ENCODE measurements around the gene TXNDC17. TPM values are rescaled to one million over a fixed set of nuclear protein-coding genes. Genes with fewer than 3 reads are reported as not detected.

The TXNDC17 gene
- total and polyA plus RNA-seq, 2 of the 8 experiments (the other 6 are each of a cell fraction or from before 2014, with no cell fraction given), result 182 to 410 TPM

DNA sequence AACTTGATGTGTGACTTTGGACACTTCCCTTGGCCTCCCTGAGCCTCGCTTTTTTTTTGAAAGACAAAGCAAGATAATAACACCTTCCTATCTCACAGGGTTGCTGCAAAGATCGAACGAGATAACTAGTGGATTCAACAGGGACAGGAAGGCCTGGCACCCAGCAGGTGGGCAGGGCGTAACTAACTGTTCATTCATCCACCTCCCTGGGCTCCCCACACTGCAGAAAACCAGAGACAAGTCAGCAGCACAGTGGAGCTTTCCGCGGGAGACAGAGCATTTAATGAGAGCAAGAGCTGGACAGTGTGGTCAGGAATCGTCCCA lies 43.6 kb downstream of the TXNDC17 start (continued):
- TF ChIP-seq, protein P1, sequence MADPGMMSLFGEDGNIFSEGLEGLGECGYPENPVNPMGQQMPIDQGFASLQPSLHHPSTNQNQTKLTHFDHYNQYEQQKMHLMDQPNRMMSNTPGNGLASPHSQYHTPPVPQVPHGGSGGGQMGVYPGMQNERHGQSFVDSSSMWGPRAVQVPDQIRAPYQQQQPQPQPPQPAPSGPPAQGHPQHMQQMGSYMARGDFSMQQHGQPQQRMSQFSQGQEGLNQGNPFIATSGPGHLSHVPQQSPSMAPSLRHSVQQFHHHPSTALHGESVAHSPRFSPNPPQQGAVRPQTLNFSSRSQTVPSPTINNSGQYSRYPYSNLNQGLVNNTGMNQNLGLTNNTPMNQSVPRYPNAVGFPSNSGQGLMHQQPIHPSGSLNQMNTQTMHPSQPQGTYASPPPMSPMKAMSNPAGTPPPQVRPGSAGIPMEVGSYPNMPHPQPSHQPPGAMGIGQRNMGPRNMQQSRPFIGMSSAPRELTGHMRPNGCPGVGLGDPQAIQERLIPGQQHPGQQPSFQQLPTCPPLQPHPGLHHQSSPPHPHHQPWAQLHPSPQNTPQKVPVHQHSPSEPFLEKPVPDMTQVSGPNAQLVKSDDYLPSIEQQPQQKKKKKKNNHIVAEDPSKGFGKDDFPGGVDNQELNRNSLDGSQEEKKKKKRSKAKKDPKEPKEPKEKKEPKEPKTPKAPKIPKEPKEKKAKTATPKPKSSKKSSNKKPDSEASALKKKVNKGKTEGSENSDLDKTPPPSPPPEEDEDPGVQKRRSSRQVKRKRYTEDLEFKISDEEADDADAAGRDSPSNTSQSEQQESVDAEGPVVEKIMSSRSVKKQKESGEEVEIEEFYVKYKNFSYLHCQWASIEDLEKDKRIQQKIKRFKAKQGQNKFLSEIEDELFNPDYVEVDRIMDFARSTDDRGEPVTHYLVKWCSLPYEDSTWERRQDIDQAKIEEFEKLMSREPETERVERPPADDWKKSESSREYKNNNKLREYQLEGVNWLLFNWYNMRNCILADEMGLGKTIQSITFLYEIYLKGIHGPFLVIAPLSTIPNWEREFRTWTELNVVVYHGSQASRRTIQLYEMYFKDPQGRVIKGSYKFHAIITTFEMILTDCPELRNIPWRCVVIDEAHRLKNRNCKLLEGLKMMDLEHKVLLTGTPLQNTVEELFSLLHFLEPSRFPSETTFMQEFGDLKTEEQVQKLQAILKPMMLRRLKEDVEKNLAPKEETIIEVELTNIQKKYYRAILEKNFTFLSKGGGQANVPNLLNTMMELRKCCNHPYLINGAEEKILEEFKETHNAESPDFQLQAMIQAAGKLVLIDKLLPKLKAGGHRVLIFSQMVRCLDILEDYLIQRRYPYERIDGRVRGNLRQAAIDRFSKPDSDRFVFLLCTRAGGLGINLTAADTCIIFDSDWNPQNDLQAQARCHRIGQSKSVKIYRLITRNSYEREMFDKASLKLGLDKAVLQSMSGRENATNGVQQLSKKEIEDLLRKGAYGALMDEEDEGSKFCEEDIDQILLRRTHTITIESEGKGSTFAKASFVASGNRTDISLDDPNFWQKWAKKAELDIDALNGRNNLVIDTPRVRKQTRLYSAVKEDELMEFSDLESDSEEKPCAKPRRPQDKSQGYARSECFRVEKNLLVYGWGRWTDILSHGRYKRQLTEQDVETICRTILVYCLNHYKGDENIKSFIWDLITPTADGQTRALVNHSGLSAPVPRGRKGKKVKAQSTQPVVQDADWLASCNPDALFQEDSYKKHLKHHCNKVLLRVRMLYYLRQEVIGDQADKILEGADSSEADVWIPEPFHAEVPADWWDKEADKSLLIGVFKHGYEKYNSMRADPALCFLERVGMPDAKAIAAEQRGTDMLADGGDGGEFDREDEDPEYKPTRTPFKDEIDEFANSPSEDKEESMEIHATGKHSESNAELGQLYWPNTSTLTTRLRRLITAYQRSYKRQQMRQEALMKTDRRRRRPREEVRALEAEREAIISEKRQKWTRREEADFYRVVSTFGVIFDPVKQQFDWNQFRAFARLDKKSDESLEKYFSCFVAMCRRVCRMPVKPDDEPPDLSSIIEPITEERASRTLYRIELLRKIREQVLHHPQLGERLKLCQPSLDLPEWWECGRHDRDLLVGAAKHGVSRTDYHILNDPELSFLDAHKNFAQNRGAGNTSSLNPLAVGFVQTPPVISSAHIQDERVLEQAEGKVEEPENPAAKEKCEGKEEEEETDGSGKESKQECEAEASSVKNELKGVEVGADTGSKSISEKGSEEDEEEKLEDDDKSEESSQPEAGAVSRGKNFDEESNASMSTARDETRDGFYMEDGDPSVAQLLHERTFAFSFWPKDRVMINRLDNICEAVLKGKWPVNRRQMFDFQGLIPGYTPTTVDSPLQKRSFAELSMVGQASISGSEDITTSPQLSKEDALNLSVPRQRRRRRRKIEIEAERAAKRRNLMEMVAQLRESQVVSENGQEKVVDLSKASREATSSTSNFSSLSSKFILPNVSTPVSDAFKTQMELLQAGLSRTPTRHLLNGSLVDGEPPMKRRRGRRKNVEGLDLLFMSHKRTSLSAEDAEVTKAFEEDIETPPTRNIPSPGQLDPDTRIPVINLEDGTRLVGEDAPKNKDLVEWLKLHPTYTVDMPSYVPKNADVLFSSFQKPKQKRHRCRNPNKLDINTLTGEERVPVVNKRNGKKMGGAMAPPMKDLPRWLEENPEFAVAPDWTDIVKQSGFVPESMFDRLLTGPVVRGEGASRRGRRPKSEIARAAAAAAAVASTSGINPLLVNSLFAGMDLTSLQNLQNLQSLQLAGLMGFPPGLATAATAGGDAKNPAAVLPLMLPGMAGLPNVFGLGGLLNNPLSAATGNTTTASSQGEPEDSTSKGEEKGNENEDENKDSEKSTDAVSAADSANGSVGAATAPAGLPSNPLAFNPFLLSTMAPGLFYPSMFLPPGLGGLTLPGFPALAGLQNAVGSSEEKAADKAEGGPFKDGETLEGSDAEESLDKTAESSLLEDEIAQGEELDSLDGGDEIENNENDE (IDR thresholded peaks at IDR 0.05; ENCODE audit: insufficient replicate concordance, low read length), result no peak
- TF ChIP-seq CBX8 (IDR thresholded peaks at IDR 0.05; ENCODE audit: borderline replicate concordance, low read depth, low read length), result no peak
- TF ChIP-seq SAP30 (IDR thresholded peaks at IDR 0.05; ENCODE audit: insufficient read depth, insufficient replicate concordance, low read length), result no peak
- TF ChIP-seq GABPA (IDR thresholded peaks at IDR 0.05; ENCODE audit: borderline replicate concordance, insufficient read depth, low read length), result no peak
- no peak for TF ChIP-seq SUZ12 (IDR thresholded peaks at IDR 0.05; ENCODE audit: low read length)
- no peak for TF ChIP-seq JUN (IDR thresholded peaks at IDR 0.05; ENCODE audit: low read depth, low read length)
- no peak for TF ChIP-seq RXRA (IDR thresholded peaks at IDR 0.05; ENCODE audit: insufficient read depth, low read depth, low read length)
- no peak for TF ChIP-seq ZNF274 (IDR thresholded peaks at IDR 0.05; ENCODE audit: borderline replicate concordance, extremely low read depth, low read length)
- TF ChIP-seq, protein P2, sequence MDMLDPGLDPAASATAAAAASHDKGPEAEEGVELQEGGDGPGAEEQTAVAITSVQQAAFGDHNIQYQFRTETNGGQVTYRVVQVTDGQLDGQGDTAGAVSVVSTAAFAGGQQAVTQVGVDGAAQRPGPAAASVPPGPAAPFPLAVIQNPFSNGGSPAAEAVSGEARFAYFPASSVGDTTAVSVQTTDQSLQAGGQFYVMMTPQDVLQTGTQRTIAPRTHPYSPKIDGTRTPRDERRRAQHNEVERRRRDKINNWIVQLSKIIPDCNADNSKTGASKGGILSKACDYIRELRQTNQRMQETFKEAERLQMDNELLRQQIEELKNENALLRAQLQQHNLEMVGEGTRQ (IDR thresholded peaks at IDR 0.05; ENCODE audit: low read length), result no peak
- no peak for TF ChIP-seq CREB1 (IDR thresholded peaks at IDR 0.05)
